Dendritic cell treated with granulocyte-macrophage colony-stimulating factor and Interleukin-4, amounts not matched to agents 40 ng/mL and 50 ng/mL, for 4 days (primary cell): ENCODE results near the gene ANO8.
"Not testable (repeated sequence)": the region's sequence is repeated elsewhere in the genome, so short reads cannot be mapped to it uniquely, and the experiment has no call there.

Experiments used
- H3K27ac Mint-ChIP-seq: one replicate; pipeline ENCODE4 v1.8.0; 2022; ENCODE audit warnings: mild to moderate bottlenecking, mixed read lengths
- H3K27me3 Mint-ChIP-seq: one replicate; pipeline ENCODE4 v1.8.0; 2022; ENCODE audit warnings: mild to moderate bottlenecking, mixed read lengths
- H3K36me3 Mint-ChIP-seq: one replicate; pipeline ENCODE4 v1.8.0; 2022; ENCODE audit warnings: low read depth, mixed read lengths
- H3K4me1 Mint-ChIP-seq: one replicate; pipeline ENCODE4 v1.8.0; 2022; ENCODE audit warnings: low read depth, mixed read lengths
- H3K4me3 Mint-ChIP-seq: one replicate; pipeline ENCODE4 v1.8.0; 2022; ENCODE audit warnings: mild to moderate bottlenecking, moderate library complexity, mixed read lengths
- H3K9me3 Mint-ChIP-seq: one replicate; pipeline ENCODE4 v1.8.0; 2022; ENCODE audit warnings: mixed read lengths
- intact Hi-C: fragments of 100-400 bp; cut with micrococcal nuclease; formaldehyde crosslinking; loops from one replicate; pipeline ENCODE4 v1.15.0; 2022

Gene ANO8, protein sequence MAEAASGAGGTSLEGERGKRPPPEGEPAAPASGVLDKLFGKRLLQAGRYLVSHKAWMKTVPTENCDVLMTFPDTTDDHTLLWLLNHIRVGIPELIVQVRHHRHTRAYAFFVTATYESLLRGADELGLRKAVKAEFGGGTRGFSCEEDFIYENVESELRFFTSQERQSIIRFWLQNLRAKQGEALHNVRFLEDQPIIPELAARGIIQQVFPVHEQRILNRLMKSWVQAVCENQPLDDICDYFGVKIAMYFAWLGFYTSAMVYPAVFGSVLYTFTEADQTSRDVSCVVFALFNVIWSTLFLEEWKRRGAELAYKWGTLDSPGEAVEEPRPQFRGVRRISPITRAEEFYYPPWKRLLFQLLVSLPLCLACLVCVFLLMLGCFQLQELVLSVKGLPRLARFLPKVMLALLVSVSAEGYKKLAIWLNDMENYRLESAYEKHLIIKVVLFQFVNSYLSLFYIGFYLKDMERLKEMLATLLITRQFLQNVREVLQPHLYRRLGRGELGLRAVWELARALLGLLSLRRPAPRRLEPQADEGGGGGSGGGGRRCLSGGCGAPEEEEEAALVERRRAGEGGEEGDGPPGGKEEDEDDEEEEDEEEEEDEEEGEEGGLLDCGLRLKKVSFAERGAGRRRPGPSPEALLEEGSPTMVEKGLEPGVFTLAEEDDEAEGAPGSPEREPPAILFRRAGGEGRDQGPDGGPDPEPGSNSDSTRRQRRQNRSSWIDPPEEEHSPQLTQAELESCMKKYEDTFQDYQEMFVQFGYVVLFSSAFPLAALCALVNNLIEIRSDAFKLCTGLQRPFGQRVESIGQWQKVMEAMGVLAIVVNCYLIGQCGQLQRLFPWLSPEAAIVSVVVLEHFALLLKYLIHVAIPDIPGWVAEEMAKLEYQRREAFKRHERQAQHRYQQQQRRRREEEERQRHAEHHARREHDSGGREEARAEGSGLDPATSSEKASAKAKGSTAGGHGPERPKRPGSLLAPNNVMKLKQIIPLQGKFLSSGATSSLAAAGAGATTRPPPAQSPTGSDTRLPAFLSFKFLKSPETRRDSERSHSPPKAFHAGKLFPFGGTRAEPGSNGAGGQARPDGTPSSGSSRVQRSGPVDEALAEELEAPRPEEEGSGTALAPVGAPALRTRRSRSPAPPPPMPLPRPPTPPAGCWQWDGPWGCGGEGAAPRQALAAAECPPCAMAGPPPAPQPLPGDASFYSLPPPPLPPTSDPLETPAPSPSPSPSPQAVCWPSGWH

DNA sequence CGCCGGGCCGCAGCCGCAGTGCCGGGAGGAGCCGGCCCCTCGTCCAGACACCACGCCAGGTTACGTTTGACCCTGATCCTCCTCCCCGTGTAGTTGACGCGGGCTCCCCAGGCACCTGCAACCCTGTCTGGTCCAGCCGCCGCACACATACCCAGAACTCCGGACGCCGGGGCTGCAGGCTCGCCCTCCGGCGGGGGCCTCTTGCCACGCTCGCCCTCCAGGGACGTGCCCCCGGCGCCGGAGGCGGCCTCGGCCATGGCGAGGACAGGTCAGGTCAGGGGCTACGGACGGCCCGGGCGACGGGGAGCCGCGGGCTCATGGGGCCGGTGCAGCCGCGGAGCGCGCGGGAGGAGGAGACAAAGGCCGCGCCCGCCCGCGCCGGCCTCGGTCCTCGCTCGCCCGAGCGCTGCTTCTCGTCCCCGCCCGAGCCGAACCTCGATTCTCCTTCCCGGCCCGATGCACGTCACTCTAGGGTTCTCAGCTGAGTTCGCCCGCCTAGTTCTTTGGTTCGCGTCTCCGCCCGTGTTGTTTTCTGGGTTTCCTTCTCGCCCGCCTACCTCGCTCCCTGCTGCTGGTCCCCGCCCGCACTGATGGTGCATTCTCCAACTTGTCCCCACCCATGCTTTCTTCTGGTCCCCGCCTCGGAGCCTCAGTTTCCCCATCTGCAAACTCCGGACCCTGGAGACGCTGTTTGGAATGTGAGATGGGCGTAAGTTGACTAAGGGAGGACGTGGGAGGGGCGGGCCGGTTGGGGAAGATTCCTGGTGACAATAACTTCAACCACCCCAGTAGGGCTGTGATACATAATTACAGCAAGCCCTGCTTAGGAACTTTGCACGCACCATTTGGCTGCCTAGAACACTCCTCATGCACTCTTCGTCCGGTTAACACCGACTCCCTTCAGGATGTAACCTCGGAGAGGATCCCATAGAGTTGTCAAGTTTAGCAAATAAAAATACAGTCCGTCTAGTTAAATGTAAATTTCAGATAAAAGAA is at the start of gene ANO8:
Gene ANO8 (minus strand): TSS at position 442 of the 996 bp plus-strand sequence. CDS start 185 bp downstream, at position 257.
- Mint-ChIP-seq H3K27ac (peak within 1 kb of the TSS; percentile 86), H3K9me3 (no peaks in the 10 kb centered on the region), H3K4me3 (peak within 1 kb of the TSS; percentile 92), H3K27me3 (peaks cover 18% of the 10 kb centered on the region), H3K36me3 (peaks cover 72% of the 10 kb centered on the region), H3K4me1 (peaks cover 67% of the 10 kb centered on the region)
- intact Hi-C loops, result no loop called here

DNA sequence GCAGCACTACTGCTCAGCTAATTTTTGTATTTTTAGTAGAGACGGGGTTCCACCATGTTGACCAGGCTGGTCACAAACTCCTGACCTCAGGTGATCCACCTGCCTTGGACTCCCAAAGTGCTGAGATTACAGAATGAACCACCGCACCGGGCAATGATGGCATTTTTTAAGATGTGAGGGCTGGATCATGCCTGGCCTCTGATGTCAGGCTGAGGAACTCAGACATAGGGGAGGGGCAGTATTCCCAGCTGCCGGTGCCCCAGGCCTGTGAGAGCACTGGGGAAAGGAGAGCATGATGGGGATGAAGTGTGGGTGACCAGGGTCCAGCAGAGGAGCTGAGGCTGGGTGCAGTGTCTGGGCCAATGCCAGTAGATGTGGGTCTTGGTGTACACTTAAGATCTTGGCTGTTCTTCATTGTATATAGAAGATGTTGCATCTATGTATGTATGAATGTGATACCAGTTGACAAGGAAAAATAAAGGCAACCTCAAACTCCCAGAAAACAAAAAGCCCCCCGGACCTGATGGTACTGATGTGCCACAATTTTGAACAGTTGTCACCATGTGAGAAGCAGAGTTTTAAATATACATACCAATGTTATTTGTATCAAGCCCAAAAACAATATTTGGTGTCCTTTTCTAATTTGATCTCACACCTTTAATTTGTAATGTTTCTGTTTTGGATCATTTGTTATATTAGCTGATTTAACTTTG is 45.9 kb upstream of the ANO8 start:
- Mint-ChIP-seq H3K36me3 (no peaks in the 10 kb centered on the region), H3K4me3 (no peak overlapping the region), H3K27ac (peak overlapping the region; percentile 41), H3K9me3 (no peaks in the 10 kb centered on the region), H3K27me3 (peaks cover 19% of the 10 kb centered on the region), H3K4me1 (peaks cover 51% of the 10 kb centered on the region)
- intact Hi-C loops, result no loop called here

DNA sequence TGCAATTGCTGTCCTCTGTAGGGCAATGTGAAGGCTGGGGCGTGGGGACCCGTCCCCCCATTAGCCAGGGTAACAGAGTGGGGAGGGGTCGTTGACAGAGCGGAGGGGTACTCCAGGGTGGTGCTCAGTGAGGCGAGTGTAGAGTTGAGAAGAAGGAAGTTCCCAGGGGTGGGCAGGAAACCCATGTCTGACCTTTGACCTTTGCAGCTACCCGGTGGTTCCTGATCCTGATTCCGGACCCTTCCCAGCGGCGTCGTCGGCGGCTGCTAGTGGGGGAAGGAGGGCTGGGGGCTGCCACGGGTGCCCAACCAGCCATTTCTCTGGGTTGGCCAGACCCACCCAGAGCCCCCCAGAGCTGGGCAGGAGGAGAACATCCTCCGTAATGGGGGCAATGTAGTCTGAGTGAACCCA is 44.6 kb upstream of the ANO8 start:
- Mint-ChIP-seq H3K36me3 (no peaks in the 10 kb centered on the region), H3K27ac (peak overlapping the region; percentile 41), H3K4me1 (peaks cover 51% of the 10 kb centered on the region), H3K9me3 (no peaks in the 10 kb centered on the region), H3K27me3 (peaks cover 19% of the 10 kb centered on the region), H3K4me3 (no peak overlapping the region)
- intact Hi-C loops, result no loop called here

DNA sequence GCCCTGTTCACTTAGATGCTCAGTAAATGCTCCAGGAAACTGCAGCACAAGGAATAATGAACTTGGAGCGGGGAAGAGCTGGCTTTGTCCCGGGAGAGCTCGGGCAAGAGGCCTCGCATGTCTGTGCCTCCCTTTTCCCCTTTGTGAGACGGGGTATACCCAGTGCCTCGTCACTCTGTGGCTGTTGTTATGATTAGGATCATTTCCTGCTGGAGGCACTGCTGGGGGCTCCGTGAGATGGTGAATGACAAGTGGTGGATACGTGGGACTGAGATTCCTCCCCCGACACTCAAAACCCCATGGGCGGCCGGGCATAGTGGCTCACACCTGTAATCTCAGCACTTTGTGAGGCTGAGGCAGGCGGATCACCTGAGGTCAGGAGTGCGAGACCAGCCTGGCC is 43.6 kb upstream of the ANO8 start:
- Mint-ChIP-seq H3K27ac (no peak overlapping the region), H3K27me3 (peaks cover 19% of the 10 kb centered on the region), H3K9me3 (no peaks in the 10 kb centered on the region), H3K4me1 (peaks cover 45% of the 10 kb centered on the region), H3K4me3 (no peak overlapping the region), H3K36me3 (no peaks in the 10 kb centered on the region)
- intact Hi-C loops, result no loop called here

DNA sequence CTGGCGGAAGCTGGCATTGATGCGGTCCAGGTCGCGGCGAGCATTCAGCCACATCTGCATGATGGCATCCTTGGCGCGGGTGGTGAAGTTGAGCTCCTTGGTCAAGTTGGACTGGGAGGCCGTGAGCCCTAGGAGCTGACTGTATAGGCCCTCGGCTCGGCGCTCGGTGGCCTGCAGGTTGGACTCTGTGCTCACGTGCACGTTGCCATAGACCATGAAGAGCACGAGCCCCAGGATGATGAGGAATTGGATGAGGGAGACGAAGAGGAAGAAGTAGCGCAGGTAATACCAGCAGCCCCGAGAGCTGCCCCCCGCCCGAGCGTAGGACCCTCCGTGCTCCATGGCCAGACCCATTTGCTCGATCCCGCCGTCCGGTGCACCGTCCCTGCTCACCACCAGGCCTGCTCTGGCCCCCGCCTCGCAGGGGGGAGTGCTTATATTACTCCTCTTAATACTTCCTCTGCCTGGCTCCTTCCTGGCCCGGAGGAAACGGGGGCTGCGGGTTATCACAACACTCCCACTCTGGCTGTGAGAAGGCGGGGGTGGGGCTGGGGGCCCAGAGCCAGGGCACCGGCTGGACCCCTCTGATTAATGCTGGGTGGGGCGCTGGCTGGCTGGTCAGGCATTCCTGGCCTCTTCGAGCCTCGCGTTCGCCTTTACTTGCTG is 42.4 kb upstream of the ANO8 start, which contains the start of gene PLVAP:
Gene PLVAP (minus strand): TSS at position 408 of the 666 bp plus-strand sequence. CDS start 54 bp downstream, at position 354.
- intact Hi-C loops, result no loop called here
- Mint-ChIP-seq H3K27me3 (peaks cover 19% of the 10 kb centered on the region), H3K36me3 (no peaks in the 10 kb centered on the region), H3K27ac (no peak within 1 kb of the TSS), H3K4me1 (peaks cover 40% of the 10 kb centered on the region), H3K4me3 (no peak within 1 kb of the TSS), H3K9me3 (no peaks in the 10 kb centered on the region)

DNA sequence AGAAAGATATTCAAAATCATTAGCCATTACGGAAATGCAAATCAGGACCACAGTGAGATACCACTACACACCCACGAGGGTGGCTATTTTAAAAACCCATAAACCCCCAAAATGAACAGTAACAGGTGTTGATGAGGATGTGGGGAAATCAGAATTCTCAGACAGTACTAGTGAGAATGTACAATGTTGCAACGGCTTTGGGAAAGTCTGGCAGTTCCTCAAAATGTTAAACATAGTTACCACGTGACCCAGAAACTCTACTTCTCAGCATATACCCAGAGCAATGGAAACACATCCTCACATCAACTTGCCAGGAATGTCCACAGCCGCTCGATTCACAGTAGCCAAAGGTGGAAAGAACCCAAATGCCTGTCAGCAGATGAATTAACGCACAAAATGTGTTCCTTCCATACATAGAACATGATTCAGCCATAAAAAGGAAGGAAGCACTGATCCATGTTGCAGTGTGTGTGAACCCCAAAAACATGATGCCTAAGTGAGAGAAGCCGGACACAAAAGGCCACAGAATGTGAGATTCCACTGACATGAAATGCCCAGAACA is 35.5 kb upstream of the ANO8 start:
- peaks cover 10% of the 10 kb centered on the region for H3K4me1 Mint-ChIP-seq
- H3K36me3 Mint-ChIP-seq, result no peaks in the 10 kb centered on the region
- peak overlapping the region; percentile 82 for H3K27ac Mint-ChIP-seq
- H3K27me3 Mint-ChIP-seq, result peaks cover 3% of the 10 kb centered on the region
- H3K9me3 Mint-ChIP-seq, result no peaks in the 10 kb centered on the region
- intact Hi-C loops, result no loop called here
- peak overlapping the region; percentile 46 for H3K4me3 Mint-ChIP-seq

DNA sequence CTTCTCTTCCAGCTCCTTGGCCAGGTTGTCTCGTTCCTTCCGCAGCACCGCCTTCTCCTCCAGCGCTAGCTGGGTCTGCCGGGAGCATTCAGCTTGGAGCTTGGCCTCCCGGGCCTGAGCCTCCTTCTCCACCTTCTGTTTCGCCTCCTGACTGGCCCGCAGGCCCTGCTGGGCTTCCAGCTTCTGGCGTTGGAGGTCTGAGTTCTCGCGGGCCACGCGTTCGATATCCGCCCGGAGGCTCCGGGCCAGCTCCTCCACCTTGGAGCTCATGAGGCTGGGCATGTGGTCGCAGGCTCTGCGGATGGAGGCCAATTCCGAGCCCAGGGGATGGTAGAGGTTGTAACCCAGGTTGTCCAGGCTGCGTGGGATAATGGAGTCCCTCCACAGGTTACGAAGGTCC is 30.7 kb upstream of the ANO8 start:
- intact Hi-C loops, result no loop called here
- no peaks in the 10 kb centered on the region for H3K9me3 Mint-ChIP-seq
- no peak overlapping the region for H3K27ac Mint-ChIP-seq
- H3K36me3 Mint-ChIP-seq, result no peaks in the 10 kb centered on the region
- no peak overlapping the region for H3K4me3 Mint-ChIP-seq
- H3K27me3 Mint-ChIP-seq, result peaks cover 13% of the 10 kb centered on the region
- H3K4me1 Mint-ChIP-seq, result peaks cover 6% of the 10 kb centered on the region

DNA sequence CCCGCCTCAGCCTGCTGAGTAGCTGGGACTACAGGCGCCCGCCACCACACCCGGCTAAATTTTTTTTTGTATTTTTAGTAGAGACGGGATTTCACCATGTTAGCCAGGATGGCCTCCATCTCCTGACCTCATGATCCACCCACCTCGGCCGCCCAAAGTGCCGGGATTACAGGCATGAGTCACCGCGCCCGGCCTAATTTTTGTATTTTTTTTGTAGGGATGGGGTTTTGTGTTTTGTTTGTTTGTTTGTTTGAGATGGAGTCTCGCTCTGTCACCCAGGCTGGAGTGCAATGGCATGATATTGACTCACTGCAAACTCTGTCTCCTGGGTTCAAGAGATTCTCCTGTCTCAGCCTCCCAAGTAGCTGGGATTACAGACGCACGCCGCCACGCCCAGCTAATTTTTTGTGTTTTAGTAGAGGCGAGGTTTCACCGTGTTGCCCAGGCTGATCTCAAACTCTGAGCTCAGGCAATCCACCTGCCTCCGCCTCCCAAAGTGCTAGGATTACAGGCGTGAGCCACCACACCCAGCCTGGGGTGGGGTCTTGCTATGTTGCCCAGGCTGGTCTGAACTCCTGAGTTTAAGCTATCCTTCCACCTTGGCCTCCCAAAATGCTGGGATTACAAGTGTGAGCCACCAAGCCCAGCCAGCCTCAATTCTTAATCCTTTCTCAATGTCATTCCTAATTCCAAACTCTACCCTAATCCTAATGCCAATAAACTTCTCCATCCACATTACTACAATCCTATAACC is 29.4 kb upstream of the ANO8 start:
- not testable (repeated sequence) for H3K27ac Mint-ChIP-seq

DNA sequence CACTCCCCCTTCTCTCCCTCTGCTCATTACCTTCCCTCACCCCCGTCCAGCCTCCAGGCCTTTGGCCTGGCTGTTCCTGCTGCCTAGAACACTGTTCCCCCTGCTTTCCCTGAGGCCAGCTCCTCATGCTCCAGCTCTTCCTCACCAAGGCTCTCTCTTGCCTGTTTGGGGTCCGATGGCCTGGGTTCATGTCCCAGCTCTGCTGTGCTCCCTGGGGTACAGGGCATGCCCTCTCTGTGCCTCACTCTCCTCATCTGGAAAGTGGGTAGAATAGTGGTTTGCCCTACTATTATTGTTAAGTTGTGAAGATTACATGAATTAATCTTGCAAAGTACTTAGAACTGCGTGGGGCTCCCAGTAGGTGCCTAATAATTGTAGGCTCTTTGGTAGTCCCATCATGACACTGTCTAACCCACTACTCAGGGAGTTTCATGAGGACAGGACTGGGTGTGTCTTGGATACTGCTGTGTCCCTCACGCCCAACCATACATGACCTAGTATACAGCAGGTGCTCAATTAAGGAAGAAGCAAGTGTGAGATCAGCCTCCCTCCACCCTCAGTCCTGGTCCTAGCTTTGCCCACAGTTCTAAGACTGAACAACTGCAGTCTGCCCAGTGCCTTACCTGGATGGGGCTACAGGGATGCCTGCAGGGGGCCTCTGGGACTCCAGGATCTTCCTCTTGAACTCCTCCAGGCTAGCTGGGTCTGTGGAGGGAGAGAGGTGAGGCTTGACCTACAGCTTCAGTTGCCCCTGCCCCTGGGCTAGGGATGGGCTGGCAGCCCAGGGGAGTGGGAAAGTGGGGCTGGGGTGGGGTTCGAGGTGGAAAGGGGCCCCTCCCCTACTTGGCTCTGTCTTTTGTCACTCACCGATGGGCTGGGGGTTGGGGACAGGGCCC is 25.5 kb upstream of the ANO8 start:
- H3K4me1 Mint-ChIP-seq, result no peaks in the 10 kb centered on the region
- intact Hi-C loops, result no loop called here
- H3K27ac Mint-ChIP-seq, result no peak overlapping the region
- no peaks in the 10 kb centered on the region for H3K9me3 Mint-ChIP-seq
- no peak overlapping the region for H3K4me3 Mint-ChIP-seq
- H3K27me3 Mint-ChIP-seq, result peaks cover 13% of the 10 kb centered on the region
- no peaks in the 10 kb centered on the region for H3K36me3 Mint-ChIP-seq

More for the DNA sequence above, 29.4 kb upstream of the ANO8 start:
- intact Hi-C loops, H3K36me3 Mint-ChIP-seq, H3K4me3 Mint-ChIP-seq, H3K9me3 Mint-ChIP-seq, H3K4me1 Mint-ChIP-seq: not testable (repeated sequence)
- H3K27me3 Mint-ChIP-seq, result peaks cover 16% of the 10 kb centered on the region

DNA sequence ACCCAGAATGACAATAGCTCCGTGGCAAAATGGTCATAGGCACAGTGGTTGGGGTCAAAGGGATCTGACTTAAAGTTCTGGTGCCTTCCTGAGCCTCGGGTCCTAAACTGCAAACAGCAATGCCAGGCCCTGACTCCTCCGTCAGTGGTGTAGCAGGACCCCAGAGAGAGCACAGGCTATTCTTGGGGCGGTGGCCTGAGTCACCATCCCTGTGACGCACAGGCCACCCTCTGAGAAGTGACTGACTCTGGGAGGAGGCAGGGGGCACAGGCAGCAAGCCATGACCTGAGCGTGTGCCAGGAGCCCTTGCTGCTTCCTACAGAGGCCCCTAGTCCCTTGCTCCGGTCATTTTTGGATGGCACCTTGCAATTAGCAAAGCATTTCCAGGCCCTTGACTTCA is 23.7 kb upstream of the ANO8 start:
- no peaks in the 10 kb centered on the region for H3K36me3 Mint-ChIP-seq
- H3K27ac Mint-ChIP-seq, result no peak overlapping the region
- no peak overlapping the region for H3K4me3 Mint-ChIP-seq
- H3K27me3 Mint-ChIP-seq, result peaks cover 13% of the 10 kb centered on the region
- intact Hi-C loops, result no loop called here
- no peaks in the 10 kb centered on the region for H3K9me3 Mint-ChIP-seq
- peaks cover under 1% of the 10 kb centered on the region for H3K4me1 Mint-ChIP-seq
